Esophagus muscularis mucosa (tissue), 4 donors: ENCODE results near the gene ITGBL1.

Experiments used
- EP300 ChIP-seq: sonication (generic); formaldehyde crosslinking; IDR thresholded peaks from one replicate; pipeline ENCODE4 v1.6.1; 2017; ENCODE audit warnings: antibody characterized with exemption
- POLR2A ChIP-seq: fragments of 450-650 bp; IDR thresholded peaks from one replicate; pipeline ENCODE4 v1.6.1; 2017; ENCODE audit warnings: antibody characterized with exemption, moderate library complexity, mild to moderate bottlenecking, low read depth
- POLR2AphosphoS5 ChIP-seq, 2 donors: sonication (generic); formaldehyde crosslinking; IDR thresholded peaks; one replicate each; pipeline ENCODE4 v1.6.1; 2017; ENCODE audit warnings: antibody characterized with exemption in 2 of 2
- TF ChIP-seq, protein P1 (sequence below), 3 experiments: fragments of 200-600 bp in 2 of 3; fragments of 450-650 bp in 1 of 3; sonication (generic) in 2 of 3; IDR thresholded peaks; one replicate each; pipeline ENCODE4 v1.5.1; 2017 to 2019; ENCODE audit warnings: antibody characterized with exemption in 3 of 3, mild to moderate bottlenecking in 2 of 3, moderate library complexity in 1 of 3

DNA sequence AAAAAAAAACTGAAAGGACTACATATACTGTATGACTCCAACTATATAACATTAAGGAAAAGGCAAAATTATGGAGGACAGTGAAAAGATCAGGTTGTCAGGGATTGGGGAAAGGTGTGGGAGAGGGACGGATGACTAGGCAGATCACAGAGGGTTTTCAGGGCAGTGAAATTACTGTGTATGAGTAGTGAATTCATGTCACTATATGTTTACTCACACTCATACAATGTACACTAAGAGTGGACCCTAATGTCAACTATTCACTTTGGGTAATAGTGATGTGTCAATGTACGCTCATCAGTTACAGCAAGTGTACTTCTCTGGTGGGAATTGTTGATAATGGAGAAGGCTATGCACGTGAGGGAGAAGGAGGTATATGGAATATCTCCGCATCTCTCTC lies 144.3 kb downstream of the ITGBL1 start:
- TF ChIP-seq POLR2AphosphoS5 (IDR thresholded peaks at IDR 0.05): no peak
- TF ChIP-seq, protein P1, sequence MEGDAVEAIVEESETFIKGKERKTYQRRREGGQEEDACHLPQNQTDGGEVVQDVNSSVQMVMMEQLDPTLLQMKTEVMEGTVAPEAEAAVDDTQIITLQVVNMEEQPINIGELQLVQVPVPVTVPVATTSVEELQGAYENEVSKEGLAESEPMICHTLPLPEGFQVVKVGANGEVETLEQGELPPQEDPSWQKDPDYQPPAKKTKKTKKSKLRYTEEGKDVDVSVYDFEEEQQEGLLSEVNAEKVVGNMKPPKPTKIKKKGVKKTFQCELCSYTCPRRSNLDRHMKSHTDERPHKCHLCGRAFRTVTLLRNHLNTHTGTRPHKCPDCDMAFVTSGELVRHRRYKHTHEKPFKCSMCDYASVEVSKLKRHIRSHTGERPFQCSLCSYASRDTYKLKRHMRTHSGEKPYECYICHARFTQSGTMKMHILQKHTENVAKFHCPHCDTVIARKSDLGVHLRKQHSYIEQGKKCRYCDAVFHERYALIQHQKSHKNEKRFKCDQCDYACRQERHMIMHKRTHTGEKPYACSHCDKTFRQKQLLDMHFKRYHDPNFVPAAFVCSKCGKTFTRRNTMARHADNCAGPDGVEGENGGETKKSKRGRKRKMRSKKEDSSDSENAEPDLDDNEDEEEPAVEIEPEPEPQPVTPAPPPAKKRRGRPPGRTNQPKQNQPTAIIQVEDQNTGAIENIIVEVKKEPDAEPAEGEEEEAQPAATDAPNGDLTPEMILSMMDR (IDR thresholded peaks at IDR 0.05): no peak
- TF ChIP-seq EP300: no peak
- no peak for TF ChIP-seq POLR2A
